Natural killer cell (primary cell): ENCODE data around the gene IL4I1. TPM values are rescaled to one million over a fixed set of nuclear protein-coding genes. Genes with fewer than 3 reads are reported as not detected.

Experiments
- ATAC-seq, 3 donors: fragments of 150-1000 bp in 2 of 3; fragments of 200-7000 bp in 1 of 3; cut with Tn5 transposase; 1 replicate in 1 of 3; 2 replicates in 2 of 3; pipeline ENCODE4 v1.10.0; 2021; ENCODE audit warnings: mild to moderate bottlenecking in 2 of 3, moderate library complexity in 2 of 3
- DNase-seq, 2 donors: peaks; one replicate each; pipeline versions ENCODE4 v3.0.0 to v3.0.0-alpha.2; 2013 to 2021; ENCODE audit warnings: mixed read lengths in 1 of 2
- H3K27ac ChIP-seq: one replicate; pipeline ENCODE4 v1.5.1; 2013; ENCODE audit warnings: mild to moderate bottlenecking, low read length
- H3K27me3 ChIP-seq: one replicate; pipeline ENCODE4 v1.6.1; 2013; ENCODE audit warnings: low read length; ENCODE audit not compliant: control insufficient read depth, insufficient read depth
- H3K36me3 ChIP-seq: one replicate; pipeline ENCODE4 v1.6.1; 2013; ENCODE audit warnings: low read length; ENCODE audit not compliant: control insufficient read depth, insufficient read depth
- H3K4me1 ChIP-seq: one replicate; pipeline ENCODE4 v1.6.1; 2013; ENCODE audit warnings: low read length; ENCODE audit not compliant: control insufficient read depth, insufficient read depth
- H3K4me3 ChIP-seq: one replicate; pipeline ENCODE4 v1.5.1; 2013; ENCODE audit warnings: low read length
- H3K9me3 ChIP-seq: one replicate; pipeline ENCODE4 v1.6.1; 2013; ENCODE audit warnings: low read length; ENCODE audit not compliant: control insufficient read depth, insufficient read depth
- H3K27ac Mint-ChIP-seq, 2 donors: one replicate each; pipeline ENCODE4 v1.8.0; 2022; ENCODE audit warnings: mild to moderate bottlenecking in 2 of 2, mixed read lengths in 2 of 2, moderate library complexity in 1 of 2
- H3K27me3 Mint-ChIP-seq, 2 donors: one replicate each; pipeline ENCODE4 v1.8.0; 2022; ENCODE audit warnings: low read depth in 2 of 2, mixed read lengths in 2 of 2
- H3K36me3 Mint-ChIP-seq: one replicate; pipeline ENCODE4 v1.8.0; 2022; ENCODE audit warnings: mixed read lengths
- H3K4me1 Mint-ChIP-seq, 2 donors: one replicate each; pipeline ENCODE4 v1.8.0; 2022; ENCODE audit warnings: mixed read lengths in 2 of 2
- H3K4me3 Mint-ChIP-seq: one replicate; pipeline ENCODE4 v1.8.0; 2022; ENCODE audit warnings: mild to moderate bottlenecking, moderate library complexity, mixed read lengths
- H3K9me3 Mint-ChIP-seq, 2 donors: one replicate each; pipeline ENCODE4 v1.8.0; 2022; ENCODE audit warnings: mixed read lengths in 2 of 2
- WGBS: methylation state at CpG from one replicate; pipeline ENCODE4 v1.1.7; 2013; ENCODE audit warnings: missing lambda C conversion rate; ENCODE audit not compliant: insufficient coverage; 5-methylcytosine and 5-hydroxymethylcytosine counted together
- intact Hi-C: fragments of 100-400 bp; cut with micrococcal nuclease; formaldehyde crosslinking; loops from one replicate; pipeline ENCODE4 v1.14.2; 2022
- total RNA-seq, 4 donors: library from RNA; stranded (reverse); fragments of 120-200 nt in 1 of 4; gene quantifications; one replicate each; pipeline versions ENCODE4 v1.2.3 to v1.2.4, GENCODE V29; 2013 to 2022
- TF ChIP-seq, protein P1 (sequence below): fragments of 200-600 bp; IDR thresholded peaks from one replicate; pipeline ENCODE4 v1.8.0; 2022; ENCODE audit warnings: antibody characterized with exemption

The IL4I1 gene
- total RNA-seq, 3 donors from 2014 or later (not counting 1 experiment from before 2014, with no cell fraction given), result 3.0 to 3.8 (median 3.4) TPM

DNA sequence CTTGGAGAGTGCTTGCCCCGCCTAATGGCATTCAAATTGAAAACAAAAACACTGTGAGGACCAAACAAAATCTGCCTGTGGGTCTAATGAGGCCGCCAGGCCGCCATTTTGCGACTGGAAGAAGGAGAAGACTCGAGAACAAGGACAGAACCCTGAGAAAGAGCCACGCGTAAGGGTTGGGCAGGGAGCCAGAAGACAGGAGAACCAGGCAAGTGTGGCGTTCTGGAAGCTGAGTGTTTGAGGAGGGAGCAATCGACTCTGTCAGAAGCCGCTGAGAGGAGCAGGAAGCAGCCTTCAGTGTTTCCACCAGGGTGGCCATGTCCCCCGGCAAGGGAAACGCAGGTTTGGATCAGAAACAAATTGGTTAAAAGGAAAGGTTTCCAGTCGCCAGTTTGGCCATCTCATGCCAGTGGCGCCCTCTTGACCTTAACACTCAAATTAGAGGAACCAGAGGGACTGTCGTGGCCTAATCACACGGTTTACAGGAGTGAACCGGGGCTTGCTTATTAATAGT is 55.9 kb downstream of the IL4I1 start:
- H3K27me3 ChIP-seq, result no peaks in the 10 kb centered on the region
- H3K9me3 ChIP-seq, result no peaks in the 10 kb centered on the region
- WGBS, result 97% methylated on average over 17 of the region's 17 CpGs
- Mint-ChIP-seq H3K4me3 (no peak overlapping the region), H3K36me3 (no peaks in the 10 kb centered on the region), H3K9me3 (no peaks in the 10 kb centered on the region), H3K27me3 (no peaks in the 10 kb centered on the region), H3K27ac (peak overlapping the region in 1 of 2 donors; percentile 38), H3K4me1 (peaks cover 10 to 19% of the 10 kb centered on the region in 2 donors)
- no peak for DNase-seq
- ATAC-seq, result no peak
- TF ChIP-seq, protein P1, sequence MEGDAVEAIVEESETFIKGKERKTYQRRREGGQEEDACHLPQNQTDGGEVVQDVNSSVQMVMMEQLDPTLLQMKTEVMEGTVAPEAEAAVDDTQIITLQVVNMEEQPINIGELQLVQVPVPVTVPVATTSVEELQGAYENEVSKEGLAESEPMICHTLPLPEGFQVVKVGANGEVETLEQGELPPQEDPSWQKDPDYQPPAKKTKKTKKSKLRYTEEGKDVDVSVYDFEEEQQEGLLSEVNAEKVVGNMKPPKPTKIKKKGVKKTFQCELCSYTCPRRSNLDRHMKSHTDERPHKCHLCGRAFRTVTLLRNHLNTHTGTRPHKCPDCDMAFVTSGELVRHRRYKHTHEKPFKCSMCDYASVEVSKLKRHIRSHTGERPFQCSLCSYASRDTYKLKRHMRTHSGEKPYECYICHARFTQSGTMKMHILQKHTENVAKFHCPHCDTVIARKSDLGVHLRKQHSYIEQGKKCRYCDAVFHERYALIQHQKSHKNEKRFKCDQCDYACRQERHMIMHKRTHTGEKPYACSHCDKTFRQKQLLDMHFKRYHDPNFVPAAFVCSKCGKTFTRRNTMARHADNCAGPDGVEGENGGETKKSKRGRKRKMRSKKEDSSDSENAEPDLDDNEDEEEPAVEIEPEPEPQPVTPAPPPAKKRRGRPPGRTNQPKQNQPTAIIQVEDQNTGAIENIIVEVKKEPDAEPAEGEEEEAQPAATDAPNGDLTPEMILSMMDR, result no peak
- H3K36me3 ChIP-seq, result peaks cover 21% of the 10 kb centered on the region
- peaks cover 8% of the 10 kb centered on the region for H3K4me1 ChIP-seq
- intact Hi-C loops, result no loop called here
- H3K4me3 ChIP-seq, result no peak overlapping the region
- no peak overlapping the region for H3K27ac ChIP-seq

DNA sequence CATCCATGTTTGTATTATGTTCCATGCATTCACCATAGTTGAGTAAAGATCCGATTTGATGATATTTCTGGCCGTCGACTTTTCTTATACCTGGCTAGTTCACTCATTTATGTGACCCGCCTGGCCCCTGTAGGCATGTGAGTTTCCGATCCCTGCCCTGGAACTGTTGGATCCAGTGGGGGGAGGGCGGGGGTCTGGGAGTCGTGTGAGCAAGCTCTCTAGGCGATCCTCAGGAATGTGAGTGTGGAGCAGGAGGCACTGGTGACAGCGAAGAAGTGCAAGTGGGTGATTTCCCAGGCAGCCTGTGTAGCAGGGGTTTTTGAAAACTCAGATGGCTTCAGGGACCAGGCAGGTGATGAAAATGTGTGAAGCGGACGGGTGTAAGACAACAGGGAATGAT is 56.4 kb downstream of the IL4I1 start:
- peaks cover 8% of the 10 kb centered on the region for H3K4me1 ChIP-seq
- peak overlapping the region in 1 of 2 donors; percentile 38 for H3K27ac Mint-ChIP-seq
- H3K4me3 ChIP-seq, result no peak overlapping the region
- H3K36me3 Mint-ChIP-seq, result no peaks in the 10 kb centered on the region
- no peak overlapping the region for H3K4me3 Mint-ChIP-seq
- intact Hi-C loops, result no loop called here
- no peaks in the 10 kb centered on the region for H3K27me3 Mint-ChIP-seq
- H3K36me3 ChIP-seq, result peaks cover 25% of the 10 kb centered on the region
- WGBS, result 91% methylated on average over 11 of the region's 11 CpGs
- no peaks in the 10 kb centered on the region for H3K27me3 ChIP-seq
- no peak for DNase-seq
- no peak overlapping the region for H3K27ac ChIP-seq
- TF ChIP-seq, protein P1, result no peak
- peaks cover 10 to 19% of the 10 kb centered on the region in 2 donors for H3K4me1 Mint-ChIP-seq
- no peaks in the 10 kb centered on the region for H3K9me3 Mint-ChIP-seq
- ATAC-seq, result no peak
- H3K9me3 ChIP-seq, result no peaks in the 10 kb centered on the region

DNA sequence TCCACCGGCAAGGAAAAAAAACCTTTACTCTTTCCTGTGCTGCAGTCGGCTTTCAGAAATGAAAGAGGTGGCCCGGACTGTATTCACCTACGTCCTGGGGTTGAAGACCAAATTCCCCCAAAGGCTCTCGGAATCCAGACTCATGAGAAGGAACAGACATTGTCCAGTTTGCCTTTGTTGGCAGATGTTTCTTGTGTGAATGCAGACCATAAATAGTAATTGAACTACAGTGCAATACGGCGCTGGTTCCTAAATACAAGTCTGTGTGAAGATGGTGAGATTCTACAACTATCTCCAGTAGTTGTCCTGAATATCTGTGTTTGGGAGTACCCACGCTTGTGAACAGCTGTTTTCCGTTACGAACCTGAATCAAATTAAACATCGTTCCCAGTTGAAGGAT is 57.0 kb downstream of the IL4I1 start:
- H3K36me3 Mint-ChIP-seq, result no peaks in the 10 kb centered on the region
- H3K4me3 ChIP-seq, result no peak overlapping the region
- WGBS, result 98% methylated on average over 11 of the region's 11 CpGs
- peaks cover 31% of the 10 kb centered on the region for H3K36me3 ChIP-seq
- no peak overlapping the region for H3K4me3 Mint-ChIP-seq
- TF ChIP-seq, protein P1, result no peak
- no peak for DNase-seq
- no peaks in the 10 kb centered on the region for H3K27me3 Mint-ChIP-seq
- intact Hi-C loops, result no loop called here
- peaks cover 8% of the 10 kb centered on the region for H3K4me1 ChIP-seq
- H3K27ac Mint-ChIP-seq, result no peak overlapping the region
- no peaks in the 10 kb centered on the region for H3K27me3 ChIP-seq
- ATAC-seq, result no peak
- no peaks in the 10 kb centered on the region for H3K9me3 Mint-ChIP-seq
- no peak overlapping the region for H3K27ac ChIP-seq
- H3K9me3 ChIP-seq, result no peaks in the 10 kb centered on the region
- peaks cover 10 to 19% of the 10 kb centered on the region in 2 donors for H3K4me1 Mint-ChIP-seq

Other genes starting within 250 kb of the IL4I1 start
- gene IRF3, start 231.0 kb downstream of the IL4I1 start, total RNA-seq, result 100 to 1,000 TPM; 176 to 184 (median 179) TPM
- gene BCL2L12, start 231.0 kb downstream of the IL4I1 start, total RNA-seq, result 10 to 100 TPM; 15.6 to 34.6 (median 22.3) TPM
- gene PRMT1, start 219.6 kb downstream of the IL4I1 start, total RNA-seq, result 10 to 100 TPM; 77.0 to 92.5 (median 78.2) TPM
- gene ADM5, start 207.3 kb downstream of the IL4I1 start, total RNA-seq, result 1 to 10 TPM; 2.3 to 2.9 (median 2.4) TPM
- gene CPT1C, start 205.8 kb downstream of the IL4I1 start, total RNA-seq, result under 1 TPM; 0.34 to 0.78 (median 0.73) TPM
- 1 to 10 TPM in 2 of 3 donors, under 1 TPM in 1; 0.35 to 2.4 (median 1.7) TPM for gene TSKS, start 133.6 kb downstream of the IL4I1 start, total RNA-seq
- 100 to 1,000 TPM; 137 to 163 (median 161) TPM for gene AP2A1, start 129.9 kb downstream of the IL4I1 start, total RNA-seq
- 10 to 100 TPM; 17.7 to 33.1 (median 20.6) TPM for gene FUZ, start 83.6 kb downstream of the IL4I1 start, total RNA-seq
- 100 to 1,000 TPM in 1 of 3 donors, 10 to 100 TPM in 2; 64.2 to 132 (median 69.5) TPM for gene MED25, start 78.6 kb downstream of the IL4I1 start, total RNA-seq
- 100 to 1,000 TPM; 116 to 132 (median 128) TPM for gene PTOV1, start 45.7 kb downstream of the IL4I1 start, total RNA-seq
- gene PNKP, start 29.3 kb downstream of the IL4I1 start, total RNA-seq, result 100 to 1,000 TPM; 228 to 253 (median 243) TPM
- gene AKT1S1, start 19.5 kb downstream of the IL4I1 start, total RNA-seq, result 10 to 100 TPM; 12.8 to 17.8 (median 16.1) TPM
- gene TBC1D17, start 19.2 kb downstream of the IL4I1 start, total RNA-seq, result 10 to 100 TPM; 45.8 to 59.7 (median 54.4) TPM
- 10 to 100 TPM; 11.7 to 15.4 (median 14.2) TPM for gene ATF5, start 32.3 kb upstream of the IL4I1 start, total RNA-seq
- 10 to 100 TPM; 34.2 to 57.4 (median 40.9) TPM for gene NUP62, start 32.6 kb upstream of the IL4I1 start, total RNA-seq
- under 1 TPM in 2 of 3 donors, not detected in 1; 0.40 to 0.75 TPM for gene SIGLEC11, start 64.3 kb upstream of the IL4I1 start, total RNA-seq
- gene VRK3, start 128.5 kb upstream of the IL4I1 start, total RNA-seq, result 100 to 1,000 TPM in 1 of 3 donors, 10 to 100 TPM in 2; 82.7 to 105 (median 93.7) TPM
- 10 to 100 TPM in 2 of 3 donors, 1 to 10 TPM in 1; 7.9 to 16.2 (median 12.9) TPM for gene ZNF473, start 129.1 kb upstream of the IL4I1 start, total RNA-seq